PC-3 (cell line): ENCODE data around the gene PAX7.

Experiments used
- CTCF ChIP-seq: fragments of 300-600 bp; sonication (generic); conservative IDR thresholded peaks from 2 replicates; pipeline ENCODE4 v1.5.1; 2017; ENCODE audit warnings: antibody characterized with exemption, low read depth, mild to moderate bottlenecking, low read length
- EZH2 ChIP-seq: fragments of 300-600 bp; sonication (generic); IDR thresholded peaks from one replicate; pipeline ENCODE4 v1.6.1; 2017; ENCODE audit warnings: antibody characterized with exemption, mild to moderate bottlenecking, low read length; ENCODE audit not compliant: unreplicated experiment
- EZH2phosphoT487 ChIP-seq: fragments of 300-600 bp; sonication (generic); IDR thresholded peaks from 2 replicates; pipeline ENCODE4 v1.6.1; 2018; ENCODE audit warnings: mild to moderate bottlenecking, antibody characterized with exemption, low read length, borderline replicate concordance

- TF ChIP-seq CTCF: no peak
- TF ChIP-seq EZH2: no peak
- no peak for TF ChIP-seq EZH2phosphoT487
These were observed 61.0 kb downstream of the PAX7 start for GRCh38 chr1:18691648-18692047.
